PC-3 (cell line): ENCODE data around the gene SSC5D. TPM values are rescaled to one million over a fixed set of nuclear protein-coding genes. Genes with fewer than 3 reads are reported as not detected.

Source experiments
- ATAC-seq: fragments of 200-7000 bp; cut with Tn5 transposase; 2 replicates; pipeline ENCODE4 v1.9.1; 2020; ENCODE audit warnings: mild to moderate bottlenecking, moderate library complexity
- BruUV-seq: library from RNA; stranded (reverse); fragments of 400-500 nt; replicated peaks from 2 replicates; lab custom pipeline; 2021; lab: Mats Ljungman, UMichigan
- CTCF ChIA-PET: fragments of 300-600 bp; sonication (Branson Sonifier 250); formaldehyde crosslinking; loops from one replicate; lab custom pipeline; 2022; ENCODE audit warnings: antibody characterized with exemption; lab: Charles Lee
- POLR2A ChIA-PET: fragments of 300-600 bp; sonication (Branson Sonifier 250); formaldehyde crosslinking; loops from one replicate; lab custom pipeline; 2022; ENCODE audit warnings: antibody characterized with exemption; ENCODE audit not compliant: unreplicated experiment; lab: Charles Lee
- DNase-seq: peaks from one replicate; pipeline ENCODE4 v3.0.0-alpha.2; 2015
- H2AFZ ChIP-seq: fragments of 300-600 bp; sonication (generic); 2 replicates; pipeline ENCODE4 v1.6.0; 2016; ENCODE audit warnings: antibody characterized with exemption, low read length
- H3F3A ChIP-seq: fragments of 300-600 bp; sonication (generic); one replicate; pipeline ENCODE4 v1.6.0; 2017; ENCODE audit warnings: antibody characterized with exemption, low read length, control low read depth, mild to moderate bottlenecking; ENCODE audit not compliant: unreplicated experiment
- H3K27ac ChIP-seq: fragments of 300-600 bp; sonication (generic); 2 replicates; pipeline ENCODE4 v1.5.1; 2016; ENCODE audit warnings: mild to moderate bottlenecking, low read length
- H3K27me3 ChIP-seq: fragments of 300-600 bp; sonication (generic); 2 replicates; pipeline ENCODE4 v1.6.1; 2016; ENCODE audit warnings: low read length, mixed read lengths
- H3K36me3 ChIP-seq: fragments of 300-600 bp; sonication (generic); 2 replicates; pipeline ENCODE4 v1.6.1; 2016; ENCODE audit warnings: low read depth, mixed run types, low read length, mixed read lengths
- H3K4me1 ChIP-seq: fragments of 300-600 bp; sonication (generic); 2 replicates; pipeline ENCODE4 v1.5.1; 2016; ENCODE audit warnings: low read length; ENCODE audit not compliant: insufficient read depth
- H3K4me2 ChIP-seq: fragments of 300-600 bp; sonication (generic); 2 replicates; pipeline ENCODE4 v1.6.0; 2016; ENCODE audit warnings: low read length
- H3K4me3 ChIP-seq: fragments of 300-600 bp; sonication (generic); 2 replicates; pipeline ENCODE4 v1.5.1; 2016; ENCODE audit warnings: mild to moderate bottlenecking, low read length, mixed read lengths
- H3K79me2 ChIP-seq: fragments of 300-600 bp; sonication (generic); 2 replicates; pipeline ENCODE4 v1.6.1; 2017; ENCODE audit warnings: low read length, mixed read lengths
- H3K9ac ChIP-seq: fragments of 300-600 bp; sonication (generic); 2 replicates; pipeline ENCODE4 v1.6.0; 2016; ENCODE audit warnings: mild to moderate bottlenecking, low read length
- H3K9me2 ChIP-seq: fragments of 300-600 bp; sonication (generic); replicated peaks from 2 replicates; pipeline ENCODE4 v1.6.1; 2016; ENCODE audit warnings: mixed run types, low read length, mixed read lengths
- H3K9me3 ChIP-seq: fragments of 300-600 bp; sonication (generic); 2 replicates; pipeline ENCODE4 v1.6.1; 2016; ENCODE audit warnings: low read length, mixed read lengths
- H4K20me1 ChIP-seq: fragments of 300-600 bp; sonication (generic); 2 replicates; pipeline ENCODE4 v1.6.1; 2016; ENCODE audit warnings: low read length, mixed read lengths
- EZH2 ChIP-seq: fragments of 300-600 bp; sonication (generic); IDR thresholded peaks from one replicate; pipeline ENCODE4 v1.6.1; 2017; ENCODE audit warnings: antibody characterized with exemption, mild to moderate bottlenecking, low read length; ENCODE audit not compliant: unreplicated experiment
- EZH2phosphoT487 ChIP-seq: fragments of 300-600 bp; sonication (generic); IDR thresholded peaks from 2 replicates; pipeline ENCODE4 v1.6.1; 2018; ENCODE audit warnings: mild to moderate bottlenecking, antibody characterized with exemption, low read length, borderline replicate concordance
- intact Hi-C: fragments of 100-400 bp; cut with micrococcal nuclease; formaldehyde crosslinking; loops from 2 replicates; pipeline ENCODE4 v1.9.0; 2023
- total RNA-seq: library from RNA; depleted of rRNA; stranded (reverse); fragments of >200 nt; gene quantifications from 2 replicates; pipeline ENCODE4 v1.2.3, GENCODE V29; 2014
- TF ChIP-seq, protein P1 (sequence below): fragments of 300-600 bp; sonication (generic); conservative IDR thresholded peaks from 2 replicates; pipeline ENCODE4 v1.5.1; 2017; ENCODE audit warnings: antibody characterized with exemption, low read depth, mild to moderate bottlenecking, low read length

SSC5D gene
- total RNA-seq, 1 experiment from 2014 or later: not detected

- intact Hi-C loops: no loop called here
- Histone ChIP-seq H3K4me3 (no peak overlapping the region), H3K27ac (no peak overlapping the region), H3K36me3 (no peaks in the 10 kb centered on the region), H3F3A (peaks cover 3% of the 10 kb centered on the region), H3K27me3 (no peaks in the 10 kb centered on the region), H2AFZ (no peak overlapping the region), H3K4me1 (peaks cover 29% of the 10 kb centered on the region), H3K4me2 (no peak overlapping the region), H3K9me3 (no peaks in the 10 kb centered on the region), H3K9me2 (no peaks in the 10 kb centered on the region), H3K9ac (no peak overlapping the region), H4K20me1 (no peaks in the 10 kb centered on the region), H3K79me2 (peaks cover 18% of the 10 kb centered on the region)
- no TSS peak for BruUV-seq
- ChIA-PET CTCF (no interaction called here), POLR2A (interaction anchor here (0.6 kb wide), 2 partner anchors 224 to 318 kb away, joined by 3 to 6 read pairs; partner anchors contain the start of gene PPP6R1)
- ATAC-seq (no peak), DNase-seq (no peak)
- no peak for TF ChIP-seq EZH2phosphoT487
- TF ChIP-seq, protein P1, sequence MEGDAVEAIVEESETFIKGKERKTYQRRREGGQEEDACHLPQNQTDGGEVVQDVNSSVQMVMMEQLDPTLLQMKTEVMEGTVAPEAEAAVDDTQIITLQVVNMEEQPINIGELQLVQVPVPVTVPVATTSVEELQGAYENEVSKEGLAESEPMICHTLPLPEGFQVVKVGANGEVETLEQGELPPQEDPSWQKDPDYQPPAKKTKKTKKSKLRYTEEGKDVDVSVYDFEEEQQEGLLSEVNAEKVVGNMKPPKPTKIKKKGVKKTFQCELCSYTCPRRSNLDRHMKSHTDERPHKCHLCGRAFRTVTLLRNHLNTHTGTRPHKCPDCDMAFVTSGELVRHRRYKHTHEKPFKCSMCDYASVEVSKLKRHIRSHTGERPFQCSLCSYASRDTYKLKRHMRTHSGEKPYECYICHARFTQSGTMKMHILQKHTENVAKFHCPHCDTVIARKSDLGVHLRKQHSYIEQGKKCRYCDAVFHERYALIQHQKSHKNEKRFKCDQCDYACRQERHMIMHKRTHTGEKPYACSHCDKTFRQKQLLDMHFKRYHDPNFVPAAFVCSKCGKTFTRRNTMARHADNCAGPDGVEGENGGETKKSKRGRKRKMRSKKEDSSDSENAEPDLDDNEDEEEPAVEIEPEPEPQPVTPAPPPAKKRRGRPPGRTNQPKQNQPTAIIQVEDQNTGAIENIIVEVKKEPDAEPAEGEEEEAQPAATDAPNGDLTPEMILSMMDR: no peak
- no peak for TF ChIP-seq EZH2
Measured at GRCh38 chr19:55482967-55483705, 5.1 kb upstream of the SSC5D start.

DNA sequence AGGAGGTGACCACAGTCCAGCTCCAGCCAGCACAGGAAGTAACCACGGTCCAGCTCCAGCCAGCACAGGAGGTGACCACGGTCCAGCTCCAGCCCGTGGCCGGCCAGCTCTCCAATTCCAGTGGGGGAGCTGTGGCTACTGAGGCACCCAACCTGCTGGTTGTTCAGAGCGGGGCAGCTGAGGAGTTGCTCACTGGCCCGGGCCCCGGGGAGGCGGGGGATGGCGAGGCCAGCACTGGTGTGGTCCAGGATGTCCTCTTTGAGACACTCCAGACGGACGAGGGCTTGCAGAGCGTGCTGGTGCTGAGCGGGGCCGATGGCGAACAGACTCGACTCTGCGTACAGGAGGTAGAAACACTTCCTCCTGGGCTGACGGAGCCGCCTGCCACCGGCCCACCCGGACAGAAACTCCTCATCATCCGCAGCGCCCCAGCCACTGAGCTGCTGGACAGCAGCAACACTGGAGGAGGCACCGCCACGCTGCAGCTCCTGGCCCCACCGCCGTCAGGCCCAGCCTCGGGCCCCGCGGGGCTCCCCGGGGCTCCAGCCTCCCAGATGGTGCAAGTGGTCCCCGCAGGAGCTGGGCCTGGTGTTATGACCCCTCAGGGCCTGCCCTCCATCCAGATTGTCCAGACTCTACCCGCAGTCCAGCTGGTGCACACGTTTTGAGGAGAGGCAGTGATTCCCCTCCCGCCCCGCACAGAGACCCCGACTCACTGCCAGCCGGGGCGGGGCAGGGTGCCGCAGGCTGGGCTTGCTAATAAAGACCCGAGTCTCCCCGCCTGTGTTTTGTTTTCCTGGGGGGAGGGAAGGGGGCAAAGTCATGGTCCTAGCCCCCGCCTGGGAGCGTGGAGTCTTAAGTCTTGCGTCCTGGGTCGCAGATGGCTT is 4.3 kb upstream of the SSC5D start:
- Histone ChIP-seq H3F3A (peaks cover 3% of the 10 kb centered on the region), H4K20me1 (no peaks in the 10 kb centered on the region), H3K79me2 (peaks cover 10% of the 10 kb centered on the region; the same call in 1 of the 2 replicates), H3K4me3 (peak overlapping the region; percentile 72; the same call in 1 of the 2 replicates), H2AFZ (no peak overlapping the region; the same call in 1 of the 2 replicates), H3K27ac (no peak overlapping the region), H3K36me3 (no peaks in the 10 kb centered on the region), H3K9ac (peak overlapping the region; percentile 68; the same call in 1 of the 2 replicates), H3K4me1 (peaks cover 33% of the 10 kb centered on the region), H3K27me3 (no peaks in the 10 kb centered on the region), H3K9me3 (no peaks in the 10 kb centered on the region), H3K4me2 (peak overlapping the region; percentile 84), H3K9me2 (no peaks in the 10 kb centered on the region)
- ChIA-PET POLR2A (interaction anchor here (0.6 kb wide), 2 partner anchors 225 to 319 kb away, joined by 3 to 6 read pairs; partner anchors contain the start of gene PPP6R1), CTCF (interaction anchor here (1.3 to 1.6 kb wide), 2 partner anchors 16 to 20 kb away, joined by 3 to 4 read pairs; no protein-coding TSS in a partner anchor)
- ATAC-seq (no peak), DNase-seq (no peak)
- intact Hi-C loops: no loop called here
- no TSS peak for BruUV-seq
- no peak for TF ChIP-seq EZH2
- no peak for TF ChIP-seq EZH2phosphoT487
- TF ChIP-seq, protein P1: no peak
